Chondrocyte (in vitro differentiated cells): Measurements from ENCODE around the gene PBLD. TPM values are rescaled to one million over a fixed set of nuclear protein-coding genes. Genes with fewer than 3 reads are reported as not detected.
"Not testable (repeated sequence)": the region's sequence is repeated elsewhere in the genome, so short reads cannot be mapped to it uniquely, and the experiment has no call there.

Experiments used
- DNase-seq: peaks from one replicate; pipeline ENCODE4 v3.0.0; 2021; ENCODE audit warnings: mixed read lengths, low spot score
- H3K27ac Mint-ChIP-seq: one replicate; pipeline ENCODE4 v1.8.0; 2021; ENCODE audit warnings: mild to moderate bottlenecking, moderate library complexity, mixed read lengths; ENCODE audit not compliant: unreplicated experiment
- H3K27me3 Mint-ChIP-seq: 2 replicates; pipeline ENCODE4 v1.8.0; 2021; ENCODE audit warnings: low read depth, mixed read lengths
- H3K36me3 Mint-ChIP-seq: 2 replicates; pipeline ENCODE4 v1.8.0; 2021; ENCODE audit warnings: low read depth, mixed read lengths
- H3K4me1 Mint-ChIP-seq: 2 replicates; pipeline ENCODE4 v1.8.0; 2021; ENCODE audit warnings: low read depth, mild to moderate bottlenecking, mixed read lengths
- H3K4me3 Mint-ChIP-seq: one replicate; pipeline ENCODE4 v1.8.0; 2021; ENCODE audit warnings: mild to moderate bottlenecking, moderate library complexity, mixed read lengths; ENCODE audit not compliant: unreplicated experiment
- H3K9me3 Mint-ChIP-seq: 2 replicates; pipeline ENCODE4 v1.8.0; 2021; ENCODE audit warnings: low read depth, mixed read lengths
- total RNA-seq: library from RNA; stranded (reverse); gene quantifications from 3 replicates; pipeline ENCODE4 v1.2.1, GENCODE V29; 2021
- TF ChIP-seq, protein P1 (sequence below): fragments of 200-600 bp; sonication (generic); IDR thresholded peaks from 2 replicates; pipeline ENCODE4 v1.5.0; 2021; ENCODE audit warnings: antibody characterized with exemption, mild to moderate bottlenecking, moderate library complexity

PBLD gene
- total RNA-seq, 1 donor from 2014 or later: 8.5 TPM

DNA sequence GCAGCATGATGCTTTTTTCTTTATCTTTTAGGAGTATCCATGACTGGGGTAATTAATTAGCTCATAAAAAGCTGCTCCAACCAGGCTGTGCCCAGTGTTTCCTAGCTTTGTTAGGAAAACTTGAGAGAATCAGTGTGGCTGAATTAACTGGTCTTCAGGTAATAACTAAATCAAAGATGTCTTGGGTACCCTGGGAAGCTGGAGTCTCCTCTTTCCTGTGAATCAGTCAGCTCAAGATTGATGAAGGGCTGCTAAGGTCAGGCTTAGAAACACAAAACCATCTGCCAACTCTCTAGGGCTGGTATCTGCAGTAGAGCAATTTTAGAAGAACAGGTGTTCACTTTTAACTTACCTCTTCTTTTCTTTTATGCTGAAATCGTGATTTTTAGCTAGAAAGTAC, 79.4 kb downstream of the PBLD start:
- no peak for DNase-seq
- H3K4me1 Mint-ChIP-seq: no peaks in the 10 kb centered on the region
- H3K27ac Mint-ChIP-seq: no peak overlapping the region
- peaks cover 13% of the 10 kb centered on the region for H3K27me3 Mint-ChIP-seq
- TF ChIP-seq, protein P1, sequence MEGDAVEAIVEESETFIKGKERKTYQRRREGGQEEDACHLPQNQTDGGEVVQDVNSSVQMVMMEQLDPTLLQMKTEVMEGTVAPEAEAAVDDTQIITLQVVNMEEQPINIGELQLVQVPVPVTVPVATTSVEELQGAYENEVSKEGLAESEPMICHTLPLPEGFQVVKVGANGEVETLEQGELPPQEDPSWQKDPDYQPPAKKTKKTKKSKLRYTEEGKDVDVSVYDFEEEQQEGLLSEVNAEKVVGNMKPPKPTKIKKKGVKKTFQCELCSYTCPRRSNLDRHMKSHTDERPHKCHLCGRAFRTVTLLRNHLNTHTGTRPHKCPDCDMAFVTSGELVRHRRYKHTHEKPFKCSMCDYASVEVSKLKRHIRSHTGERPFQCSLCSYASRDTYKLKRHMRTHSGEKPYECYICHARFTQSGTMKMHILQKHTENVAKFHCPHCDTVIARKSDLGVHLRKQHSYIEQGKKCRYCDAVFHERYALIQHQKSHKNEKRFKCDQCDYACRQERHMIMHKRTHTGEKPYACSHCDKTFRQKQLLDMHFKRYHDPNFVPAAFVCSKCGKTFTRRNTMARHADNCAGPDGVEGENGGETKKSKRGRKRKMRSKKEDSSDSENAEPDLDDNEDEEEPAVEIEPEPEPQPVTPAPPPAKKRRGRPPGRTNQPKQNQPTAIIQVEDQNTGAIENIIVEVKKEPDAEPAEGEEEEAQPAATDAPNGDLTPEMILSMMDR: no peak
- no peaks in the 10 kb centered on the region for H3K9me3 Mint-ChIP-seq
- no peaks in the 10 kb centered on the region for H3K36me3 Mint-ChIP-seq
- H3K4me3 Mint-ChIP-seq: no peak overlapping the region

DNA sequence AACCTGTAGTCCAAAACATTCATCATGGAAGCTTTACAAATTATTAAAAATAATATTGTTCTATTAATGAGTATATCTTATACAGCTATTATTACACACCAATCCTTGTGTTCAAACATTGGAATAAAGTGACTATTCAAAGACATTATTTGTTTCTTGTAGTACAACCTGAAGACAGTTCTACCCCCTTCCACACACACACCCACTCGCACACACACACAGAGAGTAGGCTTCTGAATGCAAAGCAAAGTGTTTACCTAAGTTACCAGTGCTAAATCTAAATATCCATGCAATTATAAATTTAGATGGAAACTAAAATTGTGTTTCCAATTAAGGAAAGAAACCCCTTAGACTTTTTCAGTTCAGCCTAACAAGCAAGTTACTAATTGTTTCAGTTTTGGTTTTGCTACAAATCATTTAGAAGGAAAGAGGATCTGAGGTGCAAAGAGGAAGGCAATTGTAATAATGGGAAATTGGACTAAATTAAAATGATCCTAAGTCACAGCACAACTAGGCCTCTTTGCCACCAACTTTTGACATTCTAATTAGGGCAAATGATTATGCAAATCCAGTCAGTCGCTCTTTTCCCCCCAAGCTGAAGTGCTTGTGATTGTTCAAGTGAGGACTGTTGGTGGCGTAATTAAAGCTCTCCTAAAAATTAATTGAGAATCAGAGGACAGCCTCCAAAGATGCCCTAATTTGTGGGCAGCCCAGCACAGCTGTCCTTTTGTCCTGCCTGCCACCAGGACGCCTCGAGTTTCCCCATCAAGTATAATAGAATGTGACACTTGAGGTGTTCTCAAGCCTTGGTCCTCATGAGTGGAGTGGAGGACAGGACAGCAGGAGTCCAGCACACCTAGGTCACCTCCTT, 80.9 kb downstream of the PBLD start:
- peaks cover 17% of the 10 kb centered on the region for H3K27me3 Mint-ChIP-seq
- TF ChIP-seq, protein P1: no peak
- H3K9me3 Mint-ChIP-seq: no peaks in the 10 kb centered on the region
- no peaks in the 10 kb centered on the region for H3K36me3 Mint-ChIP-seq
- H3K4me1 Mint-ChIP-seq: no peaks in the 10 kb centered on the region
- DNase-seq: no peak
- no peak overlapping the region for H3K4me3 Mint-ChIP-seq
- H3K27ac Mint-ChIP-seq: no peak overlapping the region

DNA sequence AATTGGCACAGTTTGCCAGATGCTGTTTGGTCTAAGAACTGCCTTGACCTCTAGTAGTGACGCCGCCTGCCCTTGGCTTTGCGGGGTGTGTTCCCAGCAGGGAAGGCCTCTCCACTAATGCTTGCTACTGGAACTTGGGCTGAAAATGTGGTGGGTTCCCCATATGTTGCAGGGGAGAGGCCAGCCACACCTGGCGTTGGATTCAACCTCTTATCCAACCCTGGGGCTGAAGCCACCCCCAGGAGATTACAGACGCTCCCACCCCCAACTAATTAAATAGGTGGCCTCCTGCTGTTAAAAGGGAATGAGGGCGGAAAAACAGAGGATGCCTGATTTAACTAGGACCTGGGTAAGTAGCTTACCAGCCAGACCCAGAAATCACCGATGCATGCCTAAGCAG, 81.6 kb downstream of the PBLD start:
- TF ChIP-seq, protein P1: no peak
- H3K36me3 Mint-ChIP-seq: no peaks in the 10 kb centered on the region
- H3K4me1 Mint-ChIP-seq: no peaks in the 10 kb centered on the region
- no peak overlapping the region for H3K4me3 Mint-ChIP-seq
- no peak overlapping the region for H3K27ac Mint-ChIP-seq
- peaks cover 11% of the 10 kb centered on the region for H3K27me3 Mint-ChIP-seq
- no peaks in the 10 kb centered on the region for H3K9me3 Mint-ChIP-seq
- no peak for DNase-seq

DNA sequence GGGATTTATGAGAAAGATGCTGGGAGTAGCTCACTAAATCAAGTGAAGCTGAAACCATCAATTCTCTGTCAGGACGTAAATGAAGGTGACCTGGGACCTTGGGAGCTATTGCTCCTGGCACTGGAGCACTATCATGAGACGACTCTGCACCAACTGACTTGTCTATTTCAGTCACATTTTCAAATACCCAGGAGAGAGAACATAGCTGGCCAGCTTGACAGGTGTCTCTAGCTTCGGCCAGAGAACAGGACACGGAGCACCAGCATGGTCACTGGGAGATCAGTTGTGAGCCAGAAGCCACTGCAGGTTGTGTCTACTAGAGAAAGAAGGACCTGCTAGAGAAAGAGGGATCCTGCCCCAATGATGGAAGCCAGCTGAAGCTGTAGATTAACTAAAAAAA, 83.4 kb downstream of the PBLD start:
- Mint-ChIP-seq H3K36me3 (no peaks in the 10 kb centered on the region), H3K4me1 (no peaks in the 10 kb centered on the region), H3K9me3 (no peaks in the 10 kb centered on the region), H3K27me3 (peaks cover 7% of the 10 kb centered on the region), H3K27ac (no peak overlapping the region), H3K4me3 (no peak overlapping the region)
- no peak for DNase-seq
- TF ChIP-seq, protein P1: no peak

DNA sequence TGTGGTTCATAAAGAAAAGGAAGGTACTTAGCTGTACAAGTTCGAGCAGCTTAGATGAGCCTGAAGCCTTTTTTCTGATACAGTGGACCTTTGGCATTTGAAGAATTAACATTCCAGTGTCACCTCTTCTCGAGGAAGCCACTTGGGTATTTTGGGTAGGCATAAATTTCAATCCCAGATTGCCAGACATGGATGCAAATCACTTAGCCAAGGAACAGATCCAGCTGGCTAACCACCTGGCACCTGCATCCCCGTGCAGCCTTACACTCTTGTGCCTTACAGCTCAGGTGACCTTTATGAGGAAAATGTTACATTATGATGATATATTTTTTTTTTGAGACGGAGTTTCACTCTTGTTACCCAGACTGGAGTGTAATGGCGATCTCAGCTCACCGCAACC, 84.8 kb downstream of the PBLD start:
- H3K27ac Mint-ChIP-seq: no peak overlapping the region
- H3K27me3 Mint-ChIP-seq: peaks cover 9% of the 10 kb centered on the region
- no peaks in the 10 kb centered on the region for H3K4me1 Mint-ChIP-seq
- H3K36me3 Mint-ChIP-seq: no peaks in the 10 kb centered on the region
- no peak for DNase-seq
- H3K9me3 Mint-ChIP-seq: no peaks in the 10 kb centered on the region
- no peak overlapping the region for H3K4me3 Mint-ChIP-seq
- TF ChIP-seq, protein P1: no peak

DNA sequence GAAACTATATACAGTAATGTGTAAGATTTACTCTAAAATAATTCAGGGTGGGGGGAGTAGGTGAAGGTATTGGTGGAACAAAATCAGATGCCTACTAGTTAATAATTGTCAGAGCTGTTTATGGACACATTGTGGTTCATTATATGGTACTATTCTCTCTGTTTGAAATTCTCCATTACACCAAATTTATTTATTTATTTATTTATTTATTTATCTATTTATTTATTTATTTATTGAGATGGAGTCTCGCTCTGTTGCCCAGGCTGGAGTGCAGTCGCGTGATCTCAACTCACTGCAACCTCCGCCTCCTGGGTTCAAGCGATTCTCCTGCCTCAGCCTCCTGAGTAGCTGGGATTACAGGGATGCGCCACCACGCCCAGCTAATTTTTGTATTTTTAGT, 86.3 kb downstream of the PBLD start:
- not testable (repeated sequence) for H3K4me1 Mint-ChIP-seq, H3K36me3 Mint-ChIP-seq, H3K9me3 Mint-ChIP-seq, H3K27me3 Mint-ChIP-seq, H3K27ac Mint-ChIP-seq, H3K4me3 Mint-ChIP-seq, DNase-seq
